Mucosa of descending colon (tissue), 3 donors: Measurements from ENCODE around the gene NLRP6. TPM values are rescaled to one million over a fixed set of nuclear protein-coding genes. Genes with fewer than 3 reads are reported as not detected.

Source experiments
- ATAC-seq: fragments of 200-7000 bp; cut with Tn5 transposase; one replicate; pipeline ENCODE4 v1.9.1; 2020; ENCODE audit warnings: mild to moderate bottlenecking, moderate library complexity
- DNase-seq, 3 donors: peaks; one replicate each; pipeline ENCODE4 v3.0.0-alpha.2; 2020
- H3K36me3 ChIP-seq: fragments of 200-600 bp; one replicate; pipeline ENCODE4 v1.8.0; 2021; ENCODE audit warnings: low read depth, mild to moderate bottlenecking
- H3K4me1 ChIP-seq: fragments of 200-600 bp; one replicate; pipeline ENCODE4 v1.8.0; 2021; ENCODE audit warnings: low read depth, mild to moderate bottlenecking
- H3K4me3 ChIP-seq: fragments of 200-600 bp; one replicate; pipeline ENCODE4 v1.8.0; 2021; ENCODE audit warnings: mild to moderate bottlenecking
- H3K9me3 ChIP-seq: fragments of 200-600 bp; one replicate; pipeline ENCODE4 v1.8.0; 2021; ENCODE audit warnings: mild to moderate bottlenecking
- intact Hi-C, 2 donors: fragments of 100-400 bp; cut with DNase I in 1 of 2; cut with micrococcal nuclease in 1 of 2; formaldehyde crosslinking; loops; one replicate each; pipeline versions ENCODE4 v1.11.0 to v1.11.1; 2022; cut with DNase I, micrococcal nuclease
- total RNA-seq, 3 donors: library from RNA; stranded (reverse); fragmentation: NEBNext Ultra II Directional in 2 of 3; extraction: Animal tissue kit (Norgen Biotek cat#: 25700) in 2 of 3; gene quantifications; one replicate each; pipeline versions ENCODE4 v1.2.1 to v1.2.4, GENCODE V29; 2021 to 2023
- TF ChIP-seq, protein P1 (sequence below): fragments of 200-600 bp; IDR thresholded peaks from one replicate; pipeline ENCODE4 v1.8.0; 2022; ENCODE audit warnings: antibody characterized with exemption, mild to moderate bottlenecking
- donor health status: DM: no; HTN: no; CAD: no; lungs with moderate emphysema.
- donor health status: DM: no; HTN: no; CAD: no.
- donor health status: DM: no; HTN: yes; CAD: no.

The NLRP6 gene
- total RNA-seq, 3 donors from 2014 or later: 0.66 to 2.6 (median 0.72) TPM

DNA sequence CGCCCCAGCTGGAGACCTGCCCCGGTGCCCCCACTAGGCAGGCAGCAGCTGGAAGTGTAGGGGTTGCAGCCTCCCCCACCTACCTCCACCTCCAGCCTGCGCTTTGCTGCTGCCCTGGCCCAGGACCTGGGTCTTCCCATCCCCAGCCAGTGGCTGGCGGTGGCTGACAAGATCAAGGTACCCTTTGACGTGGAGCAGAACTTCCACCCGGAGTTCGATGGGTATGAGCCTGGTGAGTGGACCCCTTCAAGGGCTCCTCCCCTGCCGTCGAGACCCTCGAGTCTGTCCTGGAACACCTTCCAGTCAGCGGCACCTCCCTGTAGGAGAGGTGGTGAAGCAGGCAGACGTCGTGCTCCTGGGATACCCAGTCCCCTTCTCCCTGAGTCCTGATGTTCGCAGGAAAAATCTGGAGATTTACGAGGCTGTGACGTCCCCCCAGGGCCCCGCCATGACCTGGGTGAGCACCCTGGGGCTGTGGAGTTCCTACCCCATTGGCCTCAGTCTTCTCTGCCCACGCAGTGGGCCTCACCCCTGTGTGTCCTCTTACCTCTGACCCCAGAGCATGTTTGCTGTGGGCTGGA lies 15.2 kb downstream of the NLRP6 start:
- intact Hi-C loops: no loop called here
- Histone ChIP-seq H3K36me3 (no peaks in the 10 kb centered on the region), H3K4me3 (no peak overlapping the region), H3K9me3 (no peaks in the 10 kb centered on the region), H3K4me1 (peaks cover 17% of the 10 kb centered on the region)
- no peak for DNase-seq
- TF ChIP-seq, protein P1, sequence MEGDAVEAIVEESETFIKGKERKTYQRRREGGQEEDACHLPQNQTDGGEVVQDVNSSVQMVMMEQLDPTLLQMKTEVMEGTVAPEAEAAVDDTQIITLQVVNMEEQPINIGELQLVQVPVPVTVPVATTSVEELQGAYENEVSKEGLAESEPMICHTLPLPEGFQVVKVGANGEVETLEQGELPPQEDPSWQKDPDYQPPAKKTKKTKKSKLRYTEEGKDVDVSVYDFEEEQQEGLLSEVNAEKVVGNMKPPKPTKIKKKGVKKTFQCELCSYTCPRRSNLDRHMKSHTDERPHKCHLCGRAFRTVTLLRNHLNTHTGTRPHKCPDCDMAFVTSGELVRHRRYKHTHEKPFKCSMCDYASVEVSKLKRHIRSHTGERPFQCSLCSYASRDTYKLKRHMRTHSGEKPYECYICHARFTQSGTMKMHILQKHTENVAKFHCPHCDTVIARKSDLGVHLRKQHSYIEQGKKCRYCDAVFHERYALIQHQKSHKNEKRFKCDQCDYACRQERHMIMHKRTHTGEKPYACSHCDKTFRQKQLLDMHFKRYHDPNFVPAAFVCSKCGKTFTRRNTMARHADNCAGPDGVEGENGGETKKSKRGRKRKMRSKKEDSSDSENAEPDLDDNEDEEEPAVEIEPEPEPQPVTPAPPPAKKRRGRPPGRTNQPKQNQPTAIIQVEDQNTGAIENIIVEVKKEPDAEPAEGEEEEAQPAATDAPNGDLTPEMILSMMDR: no peak
- no peak for ATAC-seq

DNA sequence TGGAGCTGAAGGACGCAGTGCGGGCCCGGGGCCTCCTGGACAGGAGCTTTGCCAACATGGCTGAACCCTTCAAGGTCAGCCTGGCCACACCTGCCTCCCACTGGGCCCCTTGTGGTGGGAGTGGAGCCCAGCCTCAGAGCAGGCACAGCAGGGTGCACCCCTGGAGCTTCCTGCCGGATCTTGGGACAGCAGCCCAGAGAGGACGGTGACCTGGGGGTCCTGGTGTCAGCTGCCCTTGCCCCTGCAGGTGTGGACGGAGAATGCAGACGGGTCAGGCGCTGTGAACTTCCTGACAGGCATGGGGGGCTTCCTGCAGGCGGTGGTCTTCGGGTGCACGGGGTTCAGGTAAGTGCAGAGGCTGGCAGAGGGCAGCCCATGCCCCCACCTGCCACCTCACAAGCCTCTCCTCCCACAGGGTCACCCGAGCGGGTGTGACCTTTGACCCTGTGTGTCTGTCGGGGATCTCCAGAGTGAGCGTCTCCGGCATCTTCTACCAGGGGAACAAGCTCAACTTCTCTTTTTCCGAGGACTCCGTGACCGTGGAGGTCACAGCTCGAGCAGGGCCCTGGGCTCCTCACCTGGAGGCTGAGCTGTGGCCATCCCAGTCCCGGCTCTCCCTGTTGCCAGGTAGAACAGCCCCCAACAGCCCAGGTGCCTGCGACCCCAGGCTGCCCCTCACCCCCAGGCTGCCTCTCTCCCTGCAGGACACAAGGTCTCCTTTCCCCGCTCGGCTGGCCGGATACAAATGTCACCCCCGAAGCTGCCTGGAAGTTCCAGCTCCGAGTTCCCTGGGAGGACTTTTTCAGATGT lies 15.8 kb downstream of the NLRP6 start:
- intact Hi-C loops: no loop called here
- TF ChIP-seq, protein P1: no peak
- Histone ChIP-seq H3K36me3 (no peaks in the 10 kb centered on the region), H3K4me3 (no peak overlapping the region), H3K9me3 (no peaks in the 10 kb centered on the region), H3K4me1 (peaks cover 17% of the 10 kb centered on the region)
- DNase-seq: peak in 1 of 3 donors; percentile 49
- no peak for ATAC-seq

DNA sequence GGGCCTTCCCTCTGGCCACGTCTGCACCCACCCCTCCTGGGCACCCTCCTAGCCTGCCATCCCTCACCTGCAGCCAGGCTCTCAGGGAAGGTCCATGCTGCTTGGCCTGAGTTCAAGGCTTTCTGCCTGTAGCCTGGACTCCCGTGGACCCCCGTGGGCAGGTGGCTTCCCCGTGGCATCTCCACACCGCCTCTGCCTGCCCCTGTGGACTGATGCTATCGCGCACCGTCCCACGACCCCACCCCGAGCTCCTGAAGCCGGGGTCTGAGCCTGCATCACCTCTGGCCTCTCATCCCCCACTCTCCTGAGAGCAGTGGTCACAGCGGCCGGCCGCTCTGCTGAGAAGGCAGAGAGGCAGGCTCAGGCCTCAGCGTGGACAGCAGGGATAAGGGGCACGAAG lies 16.6 kb downstream of the NLRP6 start:
- Histone ChIP-seq H3K4me1 (peaks cover 15% of the 10 kb centered on the region), H3K36me3 (no peaks in the 10 kb centered on the region), H3K9me3 (no peaks in the 10 kb centered on the region), H3K4me3 (no peak overlapping the region)
- DNase-seq (no peak), ATAC-seq (no peak)
- TF ChIP-seq, protein P1: no peak
- intact Hi-C loops: no loop called here

DNA sequence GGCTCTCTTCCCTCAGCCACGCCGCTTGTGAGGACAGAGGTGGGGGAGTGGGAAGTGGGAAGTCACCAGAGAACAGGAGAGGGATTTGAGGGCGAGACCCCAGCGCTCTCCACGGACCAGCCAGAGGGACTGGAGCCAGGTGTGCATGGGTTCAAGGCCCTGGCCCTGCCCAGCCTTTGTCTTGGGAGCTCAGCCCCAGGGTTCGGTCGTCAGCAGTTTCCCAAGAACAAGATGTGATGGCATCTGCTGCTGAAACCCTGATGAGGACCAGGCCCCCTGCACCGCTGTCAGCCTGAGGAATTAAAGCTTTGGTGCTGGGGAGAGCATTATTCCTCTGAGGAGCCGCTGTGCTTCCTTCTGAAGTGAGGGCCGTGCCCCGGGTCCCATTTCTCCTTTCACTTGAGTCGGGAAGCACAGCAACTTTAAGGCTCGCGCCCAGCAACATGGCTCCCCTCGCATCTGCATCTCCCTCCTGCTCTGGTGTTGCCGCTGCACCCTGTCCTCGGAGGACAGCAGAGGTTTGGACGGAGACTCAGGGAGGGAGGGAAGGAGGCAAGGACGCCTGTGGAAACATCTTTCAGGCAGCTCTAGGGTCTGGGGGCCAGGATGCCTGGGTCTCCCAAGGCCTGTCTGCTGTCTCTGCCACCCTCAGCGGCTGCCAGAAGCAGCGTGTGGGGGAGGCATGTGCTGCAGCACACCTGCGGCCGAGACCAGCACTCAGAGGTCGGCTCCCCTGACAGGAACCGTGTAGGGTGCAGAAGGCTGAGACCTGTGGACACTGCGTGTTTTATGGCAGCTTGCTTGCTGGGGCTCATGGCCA lies 17.4 kb downstream of the NLRP6 start:
- no peaks in the 10 kb centered on the region for H3K36me3 ChIP-seq
- DNase-seq: no peak

More for the DNA sequence above, 17.4 kb downstream of the NLRP6 start:
- TF ChIP-seq, protein P1: no peak
- ATAC-seq: no peak
- no peaks in the 10 kb centered on the region for H3K9me3 ChIP-seq
- intact Hi-C loops: no loop called here
- peaks cover 15% of the 10 kb centered on the region for H3K4me1 ChIP-seq
- no peak overlapping the region for H3K4me3 ChIP-seq
